HG03139 (cell line): ENCODE data around the gene BLOC1S6.
"Not testable (repeated sequence)": the region's sequence is repeated elsewhere in the genome, so short reads cannot be mapped to it uniquely, and the experiment has no call there.

Experiments
- ATAC-seq: cut with Tn5 transposase; IDR thresholded peaks from one replicate; pipeline ENCODE4 v1.9.1; 2021; ENCODE audit not compliant: unreplicated experiment

BLOC1S6 gene

DNA sequence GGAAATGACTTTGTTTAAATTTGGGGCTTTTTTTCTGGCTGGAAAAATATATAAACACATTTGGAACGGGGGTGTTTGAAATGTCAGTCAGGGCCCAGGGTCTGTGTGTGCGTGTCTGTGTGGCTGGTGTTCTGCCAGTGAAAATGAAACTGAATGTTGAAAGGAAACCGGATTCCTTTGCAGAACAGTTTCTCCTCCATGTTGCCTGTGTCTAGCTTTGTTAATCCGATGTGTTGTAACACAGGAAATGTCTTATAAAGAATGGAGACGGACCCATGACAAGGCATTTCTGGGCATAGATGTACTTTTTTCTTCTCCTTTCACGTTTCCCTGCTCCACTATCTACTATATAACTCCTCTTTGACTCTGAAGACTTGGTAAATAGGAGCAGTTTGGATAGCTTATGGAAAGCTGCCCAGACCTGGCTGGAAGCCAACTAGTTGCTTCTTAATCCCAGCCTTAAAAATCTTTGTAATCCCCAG lies 50.4 kb downstream of the BLOC1S6 start:
- peak; percentile 53 for ATAC-seq

DNA sequence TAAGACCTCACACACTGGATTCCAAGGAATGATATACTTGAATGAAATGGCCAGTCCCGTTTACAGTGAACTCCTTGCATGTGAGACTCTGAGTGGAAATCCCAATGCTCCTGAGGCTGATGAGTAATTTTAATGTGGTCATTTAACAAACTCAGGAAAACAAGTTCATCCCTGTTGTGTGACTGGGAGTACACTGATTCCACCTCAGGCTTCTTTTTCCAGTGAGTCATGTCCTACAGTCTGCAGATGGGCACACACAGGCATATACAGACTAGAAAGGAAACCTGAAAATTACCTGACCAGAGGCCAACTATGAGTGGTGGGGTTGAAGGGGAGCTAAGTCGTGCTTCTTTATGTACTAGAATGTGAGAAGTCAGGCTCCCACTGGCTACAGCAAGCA lies 53.4 kb downstream of the BLOC1S6 start:
- ATAC-seq, result no peak

DNA sequence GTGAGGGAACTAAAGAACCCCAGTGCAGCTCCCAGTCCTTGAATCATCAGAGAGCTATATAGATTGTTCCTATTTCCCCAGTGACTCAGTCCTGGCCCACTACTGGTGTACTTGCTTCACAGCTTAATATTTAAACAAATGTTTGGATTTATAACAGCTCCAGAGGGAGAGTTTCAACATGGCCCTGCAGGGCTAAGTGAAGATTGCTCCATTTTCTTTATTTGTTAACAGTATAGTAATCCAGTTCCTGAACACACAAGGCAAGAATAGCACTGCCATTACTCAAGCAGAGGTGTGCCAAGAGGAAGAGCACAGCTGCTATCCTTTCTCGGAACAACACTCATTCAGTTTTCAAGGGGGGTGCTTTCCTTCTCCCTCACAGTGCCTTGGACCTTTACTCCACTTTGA lies 54.2 kb downstream of the BLOC1S6 start:
- no peak for ATAC-seq

DNA sequence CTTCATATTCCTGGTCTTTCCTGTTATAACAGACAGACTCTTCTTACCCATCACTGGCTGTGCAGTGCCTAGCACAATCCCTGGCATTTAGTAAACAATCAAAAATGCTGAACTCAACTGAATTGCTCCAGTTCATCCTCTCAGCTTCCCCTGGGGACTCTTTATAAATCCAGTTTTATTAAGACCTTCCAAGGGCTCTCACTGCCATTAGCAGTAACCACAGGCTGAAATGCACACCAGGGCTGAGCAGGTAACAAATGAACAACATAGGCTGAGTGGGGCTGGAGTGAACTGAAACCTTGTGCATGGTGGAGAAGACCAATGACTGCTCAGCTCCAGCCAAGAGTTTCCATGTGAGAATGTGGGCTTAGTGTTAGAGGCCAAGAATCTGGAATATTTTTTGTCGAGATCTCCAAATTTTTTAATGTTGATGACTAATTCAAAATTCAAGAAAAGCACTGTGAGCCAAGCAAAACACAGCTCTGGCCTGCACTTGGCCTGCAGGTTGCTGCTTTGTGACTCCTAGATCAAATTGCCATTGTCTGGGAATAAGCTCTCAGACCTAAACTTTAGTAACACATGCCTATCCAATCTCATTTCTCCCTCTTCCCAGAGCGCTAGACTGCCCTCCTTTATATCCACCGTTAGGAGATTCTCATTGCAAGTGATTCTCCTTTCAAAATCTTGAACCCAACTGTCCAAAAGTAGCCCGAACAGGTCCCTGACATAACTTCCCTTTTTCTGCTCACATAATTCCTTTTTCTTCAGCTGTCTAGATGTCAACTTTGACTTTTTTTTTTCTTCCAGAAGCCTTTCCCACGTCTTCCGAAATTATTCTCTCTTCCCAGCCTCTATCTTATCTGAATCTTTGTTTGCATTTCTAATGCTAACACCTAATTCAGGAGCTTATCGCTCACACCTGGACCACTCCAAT lies 55.1 kb downstream of the BLOC1S6 start:
- ATAC-seq, result no peak

DNA sequence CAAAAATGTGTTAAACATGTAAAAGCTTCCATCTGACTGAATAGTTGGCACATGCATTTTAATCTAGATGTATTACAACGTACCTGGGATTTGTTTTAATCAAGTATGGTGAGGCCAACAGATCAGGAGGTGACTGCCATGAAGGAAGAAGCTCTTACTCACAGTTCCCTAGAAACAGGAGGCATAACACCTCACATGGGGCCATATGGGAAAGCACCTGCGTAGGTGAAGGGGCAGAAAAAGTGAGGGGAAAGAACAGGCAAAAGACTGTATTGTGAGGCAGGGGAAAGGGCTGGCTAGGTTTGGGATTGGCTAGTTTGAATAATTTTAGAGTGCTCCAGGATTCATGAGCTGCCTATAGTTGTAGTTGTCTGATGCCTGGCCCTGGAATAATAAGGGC lies 57.3 kb downstream of the BLOC1S6 start:
- no peak for ATAC-seq

DNA sequence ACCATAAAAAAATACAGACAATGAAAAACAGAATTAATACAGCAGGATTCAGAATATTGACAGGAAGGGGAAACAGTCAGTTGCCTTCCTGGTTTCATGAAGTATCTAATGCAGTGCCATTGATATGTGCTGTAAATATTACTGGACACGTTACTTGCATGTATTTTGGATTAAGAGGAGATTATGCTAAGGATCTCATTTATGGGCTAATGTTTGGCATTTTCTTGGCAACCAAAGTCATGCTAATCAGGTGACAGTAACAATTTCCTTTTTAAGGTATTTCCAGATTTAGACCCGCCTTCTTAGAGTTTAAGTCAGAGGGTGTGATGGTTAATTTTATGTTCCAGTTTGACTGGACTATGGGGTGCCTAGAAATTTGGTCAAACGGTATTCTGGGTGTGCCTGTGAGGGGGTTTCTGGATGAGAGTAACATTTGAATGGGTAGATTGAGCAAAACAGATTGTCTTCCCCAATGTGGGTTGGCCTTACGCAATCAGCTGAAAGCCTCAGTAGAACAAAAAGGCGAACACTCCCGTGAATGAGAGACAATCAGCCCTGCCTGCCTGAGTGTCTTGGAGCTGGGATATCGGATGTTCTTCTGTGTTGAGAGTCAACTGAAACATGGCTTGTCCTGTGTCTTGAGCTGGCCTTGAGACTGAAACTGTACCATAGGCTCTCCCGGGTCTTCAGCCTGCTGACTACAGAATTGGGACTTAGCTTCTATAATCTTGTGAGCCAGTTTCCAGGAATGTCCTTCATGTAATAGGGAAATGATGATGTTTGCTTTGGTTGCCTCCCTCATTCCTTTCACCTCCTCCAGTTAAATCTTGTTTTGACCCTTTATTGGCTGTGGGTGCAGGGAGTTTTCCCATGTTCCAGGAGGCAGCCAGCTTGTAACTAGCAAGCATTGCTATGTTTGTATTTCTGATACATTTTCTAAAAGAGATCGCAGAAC lies 58.1 kb downstream of the BLOC1S6 start:
- ATAC-seq, result no peak

DNA sequence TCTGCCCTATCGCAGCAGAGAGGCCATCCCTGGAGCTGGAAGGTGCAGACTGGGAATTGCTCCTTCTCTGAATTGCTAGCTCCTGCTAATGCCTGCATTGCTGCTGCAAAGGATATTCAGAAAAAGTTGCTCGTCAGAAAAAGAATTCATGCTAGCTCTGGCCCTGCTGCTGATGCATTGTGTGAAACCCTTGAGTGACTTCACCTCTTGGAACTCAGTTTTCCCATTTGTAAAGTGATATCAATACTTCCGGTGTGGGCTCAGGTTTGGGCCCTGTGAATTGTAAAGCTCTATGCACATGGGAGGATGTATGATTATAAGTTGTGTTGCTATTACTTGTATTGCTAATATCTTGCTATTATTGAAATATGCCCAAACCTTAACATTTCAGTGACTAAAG lies 59.0 kb downstream of the BLOC1S6 start:
- no peak for ATAC-seq

DNA sequence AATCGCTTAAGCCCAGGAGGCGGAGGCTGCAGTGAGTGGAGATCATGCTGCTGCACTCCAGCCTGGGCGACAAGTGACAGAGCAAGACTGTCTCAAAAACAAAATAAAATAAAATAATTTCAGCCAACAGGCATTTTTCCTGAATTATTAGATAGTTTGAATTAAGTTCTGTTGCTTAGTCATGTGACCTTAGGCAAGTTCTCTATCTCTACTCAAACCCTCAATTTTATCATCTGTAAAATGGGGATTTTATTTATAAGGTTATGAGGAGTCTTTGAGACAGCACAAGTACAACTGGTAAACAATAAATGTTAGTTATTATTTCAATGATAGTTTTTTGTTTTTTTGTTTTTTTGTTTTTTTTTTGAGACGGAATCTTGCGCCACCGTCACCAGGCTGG lies 60.6 kb downstream of the BLOC1S6 start:
- no peak for ATAC-seq

DNA sequence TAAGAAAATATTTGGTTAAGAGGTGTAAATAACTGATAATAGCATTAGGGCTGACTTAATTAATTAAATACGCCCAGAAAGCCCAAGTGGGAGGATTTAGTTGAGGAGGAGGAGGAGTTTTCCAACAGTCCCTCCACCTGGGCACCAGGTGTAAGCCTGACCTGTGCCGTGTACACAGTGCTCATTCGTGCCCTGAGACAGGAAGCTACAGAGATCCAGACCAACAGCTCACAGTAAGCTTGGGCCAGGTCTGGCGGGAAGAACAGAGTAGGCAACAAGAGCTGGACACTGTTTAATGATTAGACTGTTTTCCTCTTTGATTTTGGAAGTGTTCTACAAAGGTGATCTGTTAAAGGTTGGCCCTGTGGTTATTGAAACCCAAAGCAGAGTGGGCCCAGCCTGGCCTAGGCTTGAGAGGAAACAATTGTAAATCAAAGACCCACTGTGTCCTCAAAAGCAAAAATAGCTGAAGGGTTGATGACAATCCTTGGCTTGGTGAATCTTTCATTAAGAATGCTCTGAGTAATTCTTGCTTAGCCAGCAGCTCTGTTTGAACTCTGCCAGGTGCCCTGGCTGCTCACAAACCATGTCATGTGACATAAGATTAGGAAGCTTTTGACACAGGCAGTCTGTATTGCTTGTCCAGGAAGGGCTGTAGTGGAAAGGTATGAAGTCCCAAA lies 61.5 kb downstream of the BLOC1S6 start:
- no peak for ATAC-seq

DNA sequence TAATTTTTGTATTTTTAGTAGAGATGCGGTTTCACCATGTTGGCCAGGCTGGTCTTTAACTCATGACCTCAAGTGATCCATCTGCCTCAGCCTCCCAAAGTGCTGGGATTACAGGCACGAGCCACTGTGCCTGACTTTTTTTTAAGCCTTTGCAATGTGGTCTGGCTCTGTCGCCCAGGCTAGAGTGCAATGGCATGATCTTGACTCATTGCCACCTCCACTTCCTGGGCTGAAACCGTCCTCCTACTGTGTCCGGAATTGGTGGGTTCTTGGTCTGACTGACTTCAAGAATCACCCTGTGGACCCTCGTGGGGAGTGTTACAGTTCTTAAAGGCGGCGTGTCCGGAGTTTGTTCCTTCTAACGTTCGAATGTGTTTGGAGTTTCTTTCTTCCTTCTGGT lies 62.8 kb downstream of the BLOC1S6 start:
- ATAC-seq, result not testable (repeated sequence)

DNA sequence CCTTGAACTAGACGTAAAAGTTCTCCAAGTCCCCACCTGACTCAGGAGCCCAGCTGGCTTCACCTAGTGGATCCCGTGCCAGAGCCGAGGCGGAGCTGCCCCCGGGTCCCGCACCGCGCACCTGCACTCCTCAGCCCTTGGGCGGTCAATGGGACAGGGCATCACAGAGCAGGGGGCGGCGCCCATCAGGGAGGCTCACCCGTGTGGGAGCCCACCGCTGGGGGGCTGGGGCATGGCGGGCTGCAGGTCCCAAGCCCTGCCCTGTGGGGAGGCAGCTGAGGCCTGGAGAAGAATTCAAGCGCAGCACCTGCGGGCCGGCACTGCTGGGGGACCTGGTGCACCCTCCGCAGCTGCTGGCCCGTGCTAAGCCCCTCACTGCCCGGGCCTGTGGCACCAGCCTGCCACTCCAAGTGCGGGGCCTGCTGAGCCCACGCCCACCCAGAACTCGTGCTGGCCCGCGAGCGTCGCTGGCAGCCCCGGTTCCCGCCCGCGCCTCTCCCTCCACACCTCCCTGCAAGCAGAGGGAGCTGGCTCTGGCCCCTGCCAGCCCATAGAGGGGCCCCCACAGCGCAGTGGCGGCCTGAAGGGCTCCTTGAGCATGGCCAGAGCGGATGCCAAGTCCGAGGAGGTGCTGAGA lies 63.8 kb downstream of the BLOC1S6 start:
- ATAC-seq, result no peak

DNA sequence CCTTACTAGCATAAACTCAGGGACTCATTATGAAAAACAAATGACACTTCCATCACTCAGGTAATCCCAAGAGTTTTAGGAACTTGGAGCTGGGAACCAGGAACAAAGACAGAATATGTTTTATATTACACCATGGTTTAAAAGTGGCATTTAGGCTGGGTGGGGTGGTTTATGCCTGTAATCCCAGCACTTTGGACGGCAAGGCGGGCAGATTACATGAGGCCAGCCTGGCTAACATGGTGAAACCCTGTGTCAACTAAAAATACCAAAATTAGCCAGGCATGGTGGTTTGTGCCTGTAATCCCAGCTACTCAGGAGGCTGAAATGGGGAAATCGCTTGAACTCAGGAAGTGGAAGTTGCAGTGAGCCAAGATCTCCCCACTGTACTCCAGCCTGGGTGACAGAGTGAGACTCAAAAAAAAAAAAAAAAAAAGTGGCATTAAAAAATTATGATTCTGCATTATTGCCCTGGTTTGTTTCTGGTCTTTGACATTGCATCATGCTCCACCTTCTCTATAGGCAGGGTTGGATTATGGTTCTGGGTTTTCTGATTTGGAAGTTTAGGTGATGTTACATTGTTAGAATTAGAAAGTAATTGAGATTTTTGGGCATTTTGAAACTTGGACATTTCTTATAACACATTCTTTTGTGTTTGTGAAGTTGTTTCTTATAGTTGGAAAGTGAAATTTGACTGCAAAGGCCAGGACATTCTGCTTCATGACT lies 66.7 kb downstream of the BLOC1S6 start:
- ATAC-seq, result no peak

DNA sequence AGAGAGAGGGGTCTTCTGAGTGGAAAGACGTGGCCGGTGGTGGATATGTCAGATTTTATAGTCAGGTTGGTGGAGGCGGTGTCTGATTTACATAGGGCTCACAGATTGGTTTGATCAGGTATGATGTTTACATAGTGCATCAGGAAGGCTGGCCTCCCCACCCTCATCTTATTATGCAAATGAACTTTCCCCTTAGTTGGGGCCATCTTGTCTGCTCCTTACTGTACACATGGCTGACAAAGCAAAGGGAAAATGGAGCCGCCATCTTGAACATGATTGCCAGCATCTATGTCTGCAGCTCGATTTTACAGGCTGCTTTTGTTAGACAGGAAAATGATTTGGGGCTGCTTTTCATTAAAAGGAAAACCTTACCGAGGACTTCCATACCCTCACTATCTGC lies 67.6 kb downstream of the BLOC1S6 start:
- ATAC-seq, result no peak

DNA sequence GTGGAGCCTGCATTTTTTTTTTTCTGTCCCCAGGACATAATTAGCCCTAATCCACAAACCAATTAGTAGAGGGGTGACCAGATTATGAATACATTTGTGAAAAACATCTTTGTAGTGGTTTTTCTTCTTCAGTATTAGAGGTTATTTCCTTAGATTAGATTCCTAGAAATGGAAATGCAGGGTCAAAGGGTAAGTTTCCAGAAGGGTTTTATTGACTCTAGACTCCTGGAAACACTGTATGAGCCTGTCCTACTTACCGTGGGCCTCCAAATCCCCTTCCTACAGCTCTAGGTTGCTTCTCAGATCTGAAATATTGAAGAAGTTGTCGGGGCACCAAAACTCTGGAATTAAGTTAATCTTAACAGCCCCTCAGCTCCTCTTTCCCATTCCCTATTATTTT lies 70.1 kb downstream of the BLOC1S6 start:
- ATAC-seq, result no peak

DNA sequence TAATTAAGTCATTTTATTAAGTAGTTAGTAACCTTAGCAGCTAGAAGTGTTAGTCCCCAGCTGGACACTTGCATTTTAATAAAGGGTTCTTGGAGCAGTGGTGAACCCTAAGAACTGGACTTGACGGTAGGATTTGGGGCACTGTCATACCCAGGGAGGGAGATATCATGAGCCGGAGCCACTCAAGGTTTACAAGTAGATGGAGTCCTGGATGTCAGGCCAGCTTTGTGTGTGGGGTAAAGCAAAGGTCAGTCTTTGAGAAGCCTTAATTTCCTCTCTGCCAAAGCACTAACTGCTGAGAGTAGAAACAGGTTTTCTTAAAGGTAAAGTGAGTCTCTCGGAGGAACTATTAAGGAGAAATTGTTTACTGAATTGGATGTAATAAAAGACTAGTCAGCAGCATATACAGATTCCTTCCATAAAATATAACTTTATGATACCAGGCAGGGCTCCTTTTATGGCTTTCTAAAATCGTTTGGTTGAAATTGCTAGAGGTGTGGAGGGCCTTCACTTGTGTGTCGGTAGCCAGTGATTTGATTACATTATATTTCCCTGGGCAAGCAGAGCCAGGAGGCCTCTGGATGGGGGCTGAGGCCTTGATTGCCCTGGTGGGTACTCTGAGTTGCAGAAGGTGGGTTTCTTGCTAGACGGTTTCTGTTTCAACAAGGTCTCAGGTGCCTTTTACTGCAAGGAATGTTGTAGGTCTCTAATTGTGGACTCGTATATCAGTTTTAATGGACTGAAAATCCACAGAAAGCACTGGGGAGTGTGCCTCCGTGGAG lies 70.8 kb downstream of the BLOC1S6 start:
- ATAC-seq, result no peak
